HEK293 (cell line): ENCODE data around the gene SPTBN5.

Experiments used
- CTCF ChIA-PET: fragments of 350-600 bp; formaldehyde crosslinking; extraction: SDS; loops from one replicate; lab custom pipeline; 2021; ENCODE audit warnings: antibody characterized with exemption; lab: Yijun Ruan, JAX
- POLR2A ChIA-PET: fragments of 300-600 bp; formaldehyde crosslinking; extraction: SDS; loops from one replicate; lab custom pipeline; 2020; ENCODE audit warnings: antibody characterized with exemption, inconsistent platforms; lab: Yijun Ruan, JAX
- H3K27ac ChIP-seq: fragments of 200-500 bp; sonication (Bioruptor generic); 2 replicates; pipeline ENCODE4 v1.5.1; 2014; ENCODE audit warnings: low read depth, low read length, control low read depth, inconsistent platforms; ENCODE audit errors: extremely low read depth
- H3K36me3 ChIP-seq, 2 experiments: fragments of 200-500 bp in 1 of 2; sonication (Bioruptor generic) in 1 of 2; 1 replicate in 1 of 2; 2 replicates in 1 of 2; pipeline ENCODE4 v1.5.1; 2014 to 2017; ENCODE audit warnings: inconsistent platforms in 2 of 2, low read length in 2 of 2; ENCODE audit not compliant: control insufficient read depth in 2 of 2, insufficient read depth in 1 of 2
- H3K4me1 ChIP-seq: fragments of 200-500 bp; sonication (Bioruptor generic); 2 replicates; pipeline ENCODE4 v1.5.1; 2014; ENCODE audit warnings: mild to moderate bottlenecking, low read length, inconsistent platforms; ENCODE audit not compliant: control insufficient read depth, insufficient read depth
- H3K4me3 ChIP-seq: 2 replicates; pipeline ENCODE4 v1.5.1; 2011; ENCODE audit warnings: low read depth, mild to moderate bottlenecking, control low read depth, low read length, moderate library complexity
- H3K9me3 ChIP-seq: fragments of 200-500 bp; sonication (Bioruptor generic); 2 replicates; pipeline ENCODE4 v1.5.1; 2014; ENCODE audit warnings: low read depth, low read length, inconsistent platforms; ENCODE audit not compliant: control insufficient read depth, insufficient read depth
- GLI4 ChIP-seq: fragments of 450-650 bp; formaldehyde crosslinking; IDR thresholded peaks from 2 replicates; pipeline ENCODE4 v1.5.1; 2016; ENCODE audit warnings: missing biosample characterization, missing genetic modification characterization
- KLF9 ChIP-seq: fragments of 450-650 bp; formaldehyde crosslinking; IDR thresholded peaks from 2 replicates; pipeline ENCODE4 v1.5.1; 2016; ENCODE audit warnings: missing biosample characterization, missing genetic modification characterization, low read depth
- SP7 ChIP-seq: fragments of 450-650 bp; formaldehyde crosslinking; IDR thresholded peaks from 2 replicates; pipeline ENCODE4 v1.5.1; 2016; ENCODE audit warnings: missing biosample characterization, missing genetic modification characterization
- TRIM28 ChIP-seq: IDR thresholded peaks from 2 replicates; pipeline ENCODE4 v1.6.1; 2011; ENCODE audit warnings: low read length, control low read depth, borderline replicate concordance
- YY1 ChIP-seq: fragments of 450-650 bp; formaldehyde crosslinking; IDR thresholded peaks from 2 replicates; pipeline ENCODE4 v1.5.1; 2018; ENCODE audit warnings: missing biosample characterization, missing genetic modification characterization
- ZBTB17 ChIP-seq: fragments of 450-650 bp; formaldehyde crosslinking; IDR thresholded peaks from 2 replicates; pipeline ENCODE4 v1.5.1; 2016; ENCODE audit warnings: missing biosample characterization, missing genetic modification characterization
- ZBTB48 ChIP-seq: fragments of 450-650 bp; formaldehyde crosslinking; IDR thresholded peaks from 2 replicates; pipeline ENCODE4 v1.5.1; 2016; ENCODE audit warnings: missing biosample characterization, missing genetic modification characterization
- ZFP3 ChIP-seq: fragments of 450-650 bp; formaldehyde crosslinking; IDR thresholded peaks from 2 replicates; pipeline ENCODE4 v1.5.1; 2016; ENCODE audit warnings: low read depth, missing biosample characterization, missing genetic modification characterization
- ZNF132 ChIP-seq: fragments of 450-650 bp; formaldehyde crosslinking; IDR thresholded peaks from 2 replicates; pipeline ENCODE4 v1.5.1; 2017; ENCODE audit warnings: missing biosample characterization, missing genetic modification characterization, borderline replicate concordance
- ZNF2 ChIP-seq: fragments of 450-650 bp; formaldehyde crosslinking; IDR thresholded peaks from 2 replicates; pipeline ENCODE4 v1.5.1; 2016; ENCODE audit warnings: missing biosample characterization, missing genetic modification characterization
- ZNF211 ChIP-seq: fragments of 450-650 bp; formaldehyde crosslinking; IDR thresholded peaks from 2 replicates; pipeline ENCODE4 v1.5.1; 2016; ENCODE audit warnings: low read depth, missing biosample characterization, missing genetic modification characterization
- ZNF341 ChIP-seq: fragments of 450-650 bp; formaldehyde crosslinking; IDR thresholded peaks from 2 replicates; pipeline ENCODE4; 2016; ENCODE audit warnings: low read depth, missing biosample characterization, missing genetic modification characterization
- ZNF366 ChIP-seq: fragments of 450-650 bp; formaldehyde crosslinking; conservative IDR thresholded peaks from 2 replicates; pipeline ENCODE4 v1.5.1; 2016; ENCODE audit warnings: missing biosample characterization, missing genetic modification characterization
- ZNF433 ChIP-seq: fragments of 450-650 bp; formaldehyde crosslinking; IDR thresholded peaks from 2 replicates; pipeline ENCODE4 v1.5.1; 2016; ENCODE audit warnings: missing biosample characterization, missing genetic modification characterization, low read depth
- ZNF560 ChIP-seq: fragments of 450-650 bp; formaldehyde crosslinking; IDR thresholded peaks from 2 replicates; pipeline ENCODE4 v1.5.1; 2017; ENCODE audit warnings: missing biosample characterization, missing genetic modification characterization, borderline replicate concordance
- ZNF621 ChIP-seq: fragments of 450-650 bp; formaldehyde crosslinking; IDR thresholded peaks from 2 replicates; pipeline ENCODE4 v1.5.1; 2017; ENCODE audit warnings: missing biosample characterization, missing genetic modification characterization
- ZNF629 ChIP-seq: fragments of 450-650 bp; formaldehyde crosslinking; IDR thresholded peaks from 2 replicates; pipeline ENCODE4 v1.5.1; 2017; ENCODE audit warnings: missing biosample characterization, missing genetic modification characterization
- ZNF701 ChIP-seq: fragments of 450-650 bp; formaldehyde crosslinking; IDR thresholded peaks from 2 replicates; pipeline ENCODE4 v1.5.1; 2016; ENCODE audit warnings: missing biosample characterization, missing genetic modification characterization
- ZNF76 ChIP-seq: fragments of 450-650 bp; formaldehyde crosslinking; IDR thresholded peaks from 2 replicates; pipeline ENCODE4; 2016; ENCODE audit warnings: low read depth, missing biosample characterization, missing genetic modification characterization, borderline replicate concordance
- ZNF791 ChIP-seq: fragments of 450-650 bp; formaldehyde crosslinking; IDR thresholded peaks from 2 replicates; pipeline ENCODE4 v1.5.1; 2016; ENCODE audit warnings: missing biosample characterization, missing genetic modification characterization
- TF ChIP-seq, protein P1 (sequence below): fragments of 450-650 bp; formaldehyde crosslinking; IDR thresholded peaks from 2 replicates; pipeline ENCODE4; 2016; ENCODE audit warnings: missing biosample characterization, missing genetic modification characterization
- TF ChIP-seq, protein P2 (sequence below): fragments of 450-650 bp; formaldehyde crosslinking; IDR thresholded peaks from 2 replicates; pipeline ENCODE4 v1.5.1; 2017; ENCODE audit warnings: missing biosample characterization, mild to moderate bottlenecking, missing genetic modification characterization, moderate library complexity
- TF ChIP-seq, protein P3 (sequence below): fragments of 450-650 bp; formaldehyde crosslinking; IDR thresholded peaks from 2 replicates; pipeline ENCODE4 v1.5.1; 2016; ENCODE audit warnings: missing biosample characterization, missing genetic modification characterization
- TF ChIP-seq, protein P4 (sequence below): fragments of 450-650 bp; formaldehyde crosslinking; IDR thresholded peaks from 2 replicates; pipeline ENCODE4 v1.5.1; 2016; ENCODE audit warnings: missing biosample characterization, missing genetic modification characterization
- TF ChIP-seq, protein P5 (sequence below): fragments of 450-650 bp; formaldehyde crosslinking; IDR thresholded peaks from 2 replicates; pipeline ENCODE4 v1.5.1; 2016; ENCODE audit warnings: missing biosample characterization, missing genetic modification characterization

Gene SPTBN5

DNA sequence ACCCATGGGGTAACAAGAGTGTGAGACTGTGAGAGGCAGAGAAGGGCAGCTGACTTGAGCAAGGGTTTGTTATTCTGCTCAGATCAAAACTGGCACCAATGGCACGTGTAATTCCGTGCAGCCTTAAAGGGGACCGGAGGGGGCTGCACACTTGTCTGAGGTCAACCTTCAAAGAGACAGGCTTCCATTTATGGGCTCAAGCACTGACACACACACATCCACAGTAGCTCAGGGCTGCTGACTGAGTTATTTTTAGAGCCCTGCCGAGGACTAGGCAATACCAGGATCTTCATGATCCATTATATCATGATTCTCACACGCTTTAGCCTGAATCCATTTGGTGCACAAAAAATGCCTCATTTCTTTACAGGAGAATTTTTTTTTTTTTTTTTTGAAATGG, 20.6 kb upstream of the SPTBN5 start:
- POLR2A ChIA-PET, result no interaction called here
- H3K36me3 ChIP-seq, result peaks cover 0 to 19% of the 10 kb centered on the region in 2 experiments; a peak in 1 of 3 replicates
- no peaks in the 10 kb centered on the region for H3K9me3 ChIP-seq
- CTCF ChIA-PET, result interaction anchor here (0.6 kb wide), 1 partner anchor 265 kb away, joined by 3 read pairs; no protein-coding TSS in a partner anchor
- TF ChIP-seq ZNF76 (tag by site-specific recombination), result no peak
- TF ChIP-seq, protein P1, sequence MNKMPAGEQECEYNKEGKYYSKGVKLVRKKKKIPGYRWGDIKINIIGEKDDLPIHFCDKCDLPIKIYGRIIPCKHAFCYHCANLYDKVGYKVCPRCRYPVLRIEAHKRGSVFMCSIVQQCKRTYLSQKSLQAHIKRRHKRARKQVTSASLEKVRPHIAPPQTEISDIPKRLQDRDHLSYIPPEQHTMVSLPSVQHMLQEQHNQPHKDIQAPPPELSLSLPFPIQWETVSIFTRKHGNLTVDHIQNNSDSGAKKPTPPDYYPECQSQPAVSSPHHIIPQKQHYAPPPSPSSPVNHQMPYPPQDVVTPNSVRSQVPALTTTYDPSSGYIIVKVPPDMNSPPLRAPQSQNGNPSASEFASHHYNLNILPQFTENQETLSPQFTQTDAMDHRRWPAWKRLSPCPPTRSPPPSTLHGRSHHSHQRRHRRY, result no peak
- no peak for TF ChIP-seq ZBTB48 (tag by site-specific recombination)
- no peak for TF ChIP-seq YY1 (tag by site-specific recombination)
- no peak for TF ChIP-seq ZNF621
- TF ChIP-seq ZNF701, result no peak
- no peak for TF ChIP-seq ZNF791 (tag by site-specific recombination)
- TF ChIP-seq, all 188 proteins: peak for 0
- Histone ChIP-seq H3K4me3 (no peak overlapping the region), H3K4me1 (no peaks in the 10 kb centered on the region), H3K27ac (no peak overlapping the region)

DNA sequence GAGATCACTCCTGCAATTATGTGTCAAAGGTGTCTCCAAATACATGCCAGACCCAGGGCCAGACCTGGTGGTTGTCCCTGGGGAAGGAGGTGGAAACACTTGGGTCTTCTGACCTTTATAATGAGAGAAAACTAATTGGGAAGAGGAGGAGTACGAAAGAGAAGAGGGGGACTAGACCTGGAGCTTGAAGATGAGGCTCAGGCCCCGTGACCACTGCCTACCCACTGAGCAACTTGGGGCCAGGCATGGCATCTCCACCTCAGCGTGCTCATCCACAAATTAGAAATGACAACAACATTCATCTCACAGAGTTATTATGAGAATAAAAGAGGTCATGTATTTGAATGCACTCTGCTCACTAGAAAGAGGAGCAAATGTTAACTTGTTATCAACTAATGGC, 19.4 kb upstream of the SPTBN5 start:
- ChIA-PET CTCF (interaction anchor here (0.9 kb wide), 1 partner anchor 18 kb away, joined by 3 read pairs; no protein-coding TSS in a partner anchor), POLR2A (no interaction called here)
- Histone ChIP-seq H3K9me3 (no peaks in the 10 kb centered on the region), H3K27ac (no peak overlapping the region), H3K4me1 (no peaks in the 10 kb centered on the region), H3K4me3 (no peak overlapping the region), H3K36me3 (peaks cover 0 to 21% of the 10 kb centered on the region in 2 experiments; a peak in 1 of 3 replicates)
- TF ChIP-seq ZNF2 (tag by site-specific recombination), result no peak
- no peak for TF ChIP-seq ZFP3 (tag by site-specific recombination)
- no peak for TF ChIP-seq ZNF433
- no peak for TF ChIP-seq TRIM28
- TF ChIP-seq, protein P2, sequence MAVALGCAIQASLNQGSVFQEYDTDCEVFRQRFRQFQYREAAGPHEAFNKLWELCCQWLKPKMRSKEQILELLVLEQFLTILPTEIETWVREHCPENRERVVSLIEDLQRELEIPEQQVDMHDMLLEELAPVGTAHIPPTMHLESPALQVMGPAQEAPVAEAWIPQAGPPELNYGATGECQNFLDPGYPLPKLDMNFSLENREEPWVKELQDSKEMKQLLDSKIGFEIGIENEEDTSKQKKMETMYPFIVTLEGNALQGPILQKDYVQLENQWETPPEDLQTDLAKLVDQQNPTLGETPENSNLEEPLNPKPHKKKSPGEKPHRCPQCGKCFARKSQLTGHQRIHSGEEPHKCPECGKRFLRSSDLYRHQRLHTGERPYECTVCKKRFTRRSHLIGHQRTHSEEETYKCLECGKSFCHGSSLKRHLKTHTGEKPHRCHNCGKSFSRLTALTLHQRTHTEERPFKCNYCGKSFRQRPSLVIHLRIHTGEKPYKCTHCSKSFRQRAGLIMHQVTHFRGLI (tag by site-specific recombination), result no peak
- no peak for TF ChIP-seq ZNF211 (tag by site-specific recombination)
- TF ChIP-seq, protein P3, sequence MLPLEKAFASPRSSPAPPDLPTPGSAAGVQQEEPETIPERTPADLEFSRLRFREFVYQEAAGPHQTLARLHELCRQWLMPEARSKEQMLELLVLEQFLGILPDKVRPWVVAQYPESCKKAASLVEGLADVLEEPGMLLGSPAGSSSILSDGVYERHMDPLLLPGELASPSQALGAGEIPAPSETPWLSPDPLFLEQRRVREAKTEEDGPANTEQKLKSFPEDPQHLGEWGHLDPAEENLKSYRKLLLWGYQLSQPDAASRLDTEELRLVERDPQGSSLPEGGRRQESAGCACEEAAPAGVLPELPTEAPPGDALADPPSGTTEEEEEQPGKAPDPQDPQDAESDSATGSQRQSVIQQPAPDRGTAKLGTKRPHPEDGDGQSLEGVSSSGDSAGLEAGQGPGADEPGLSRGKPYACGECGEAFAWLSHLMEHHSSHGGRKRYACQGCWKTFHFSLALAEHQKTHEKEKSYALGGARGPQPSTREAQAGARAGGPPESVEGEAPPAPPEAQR (tag by site-specific recombination), result no peak
- TF ChIP-seq ZNF560 (tag by site-specific recombination), result no peak
- TF ChIP-seq GLI4, result no peak
- TF ChIP-seq KLF9 (tag by site-specific recombination), result no peak
- TF ChIP-seq ZNF366 (tag by site-specific recombination), result no peak
- TF ChIP-seq ZNF629 (tag by site-specific recombination), result no peak
- no peak for TF ChIP-seq ZNF132 (tag by site-specific recombination)
- TF ChIP-seq SP7 (tag by site-specific recombination), result no peak
- TF ChIP-seq ZBTB17 (tag by site-specific recombination), result no peak
- TF ChIP-seq ZNF341 (tag by site-specific recombination), result no peak
- TF ChIP-seq, protein P4, sequence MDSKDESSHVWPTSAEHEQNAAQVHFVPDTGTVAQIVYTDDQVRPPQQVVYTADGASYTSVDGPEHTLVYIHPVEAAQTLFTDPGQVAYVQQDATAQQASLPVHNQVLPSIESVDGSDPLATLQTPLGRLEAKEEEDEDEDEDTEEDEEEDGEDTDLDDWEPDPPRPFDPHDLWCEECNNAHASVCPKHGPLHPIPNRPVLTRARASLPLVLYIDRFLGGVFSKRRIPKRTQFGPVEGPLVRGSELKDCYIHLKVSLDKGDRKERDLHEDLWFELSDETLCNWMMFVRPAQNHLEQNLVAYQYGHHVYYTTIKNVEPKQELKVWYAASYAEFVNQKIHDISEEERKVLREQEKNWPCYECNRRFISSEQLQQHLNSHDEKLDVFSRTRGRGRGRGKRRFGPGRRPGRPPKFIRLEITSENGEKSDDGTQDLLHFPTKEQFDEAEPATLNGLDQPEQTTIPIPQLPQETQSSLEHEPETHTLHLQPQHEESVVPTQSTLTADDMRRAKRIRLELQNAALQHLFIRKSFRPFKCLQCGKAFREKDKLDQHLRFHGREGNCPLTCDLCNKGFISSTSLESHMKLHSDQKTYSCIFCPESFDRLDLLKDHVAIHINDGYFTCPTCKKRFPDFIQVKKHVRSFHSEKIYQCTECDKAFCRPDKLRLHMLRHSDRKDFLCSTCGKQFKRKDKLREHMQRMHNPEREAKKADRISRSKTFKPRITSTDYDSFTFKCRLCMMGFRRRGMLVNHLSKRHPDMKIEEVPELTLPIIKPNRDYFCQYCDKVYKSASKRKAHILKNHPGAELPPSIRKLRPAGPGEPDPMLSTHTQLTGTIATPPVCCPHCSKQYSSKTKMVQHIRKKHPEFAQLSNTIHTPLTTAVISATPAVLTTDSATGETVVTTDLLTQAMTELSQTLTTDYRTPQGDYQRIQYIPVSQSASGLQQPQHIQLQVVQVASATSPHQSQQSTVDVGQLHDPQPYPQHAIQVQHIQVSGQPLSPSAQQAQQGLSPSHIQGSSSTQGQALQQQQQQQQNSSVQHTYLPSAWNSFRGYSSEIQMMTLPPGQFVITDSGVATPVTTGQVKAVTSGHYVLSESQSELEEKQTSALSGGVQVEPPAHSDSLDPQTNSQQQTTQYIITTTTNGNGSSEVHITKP (tag by site-specific recombination), result no peak
- TF ChIP-seq, protein P5, sequence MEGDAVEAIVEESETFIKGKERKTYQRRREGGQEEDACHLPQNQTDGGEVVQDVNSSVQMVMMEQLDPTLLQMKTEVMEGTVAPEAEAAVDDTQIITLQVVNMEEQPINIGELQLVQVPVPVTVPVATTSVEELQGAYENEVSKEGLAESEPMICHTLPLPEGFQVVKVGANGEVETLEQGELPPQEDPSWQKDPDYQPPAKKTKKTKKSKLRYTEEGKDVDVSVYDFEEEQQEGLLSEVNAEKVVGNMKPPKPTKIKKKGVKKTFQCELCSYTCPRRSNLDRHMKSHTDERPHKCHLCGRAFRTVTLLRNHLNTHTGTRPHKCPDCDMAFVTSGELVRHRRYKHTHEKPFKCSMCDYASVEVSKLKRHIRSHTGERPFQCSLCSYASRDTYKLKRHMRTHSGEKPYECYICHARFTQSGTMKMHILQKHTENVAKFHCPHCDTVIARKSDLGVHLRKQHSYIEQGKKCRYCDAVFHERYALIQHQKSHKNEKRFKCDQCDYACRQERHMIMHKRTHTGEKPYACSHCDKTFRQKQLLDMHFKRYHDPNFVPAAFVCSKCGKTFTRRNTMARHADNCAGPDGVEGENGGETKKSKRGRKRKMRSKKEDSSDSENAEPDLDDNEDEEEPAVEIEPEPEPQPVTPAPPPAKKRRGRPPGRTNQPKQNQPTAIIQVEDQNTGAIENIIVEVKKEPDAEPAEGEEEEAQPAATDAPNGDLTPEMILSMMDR (tag by site-specific recombination), result no peak
